ENCODE measurements around the gene ADAMTS9.

- TF ChIP-seq CTCF (conservative IDR thresholded peaks at IDR 0.05; ENCODE audit: low read length), result no peak
- TF ChIP-seq EZH2phosphoT487 (IDR thresholded peaks at IDR 0.05; ENCODE audit: borderline replicate concordance), result no peak
Observed at GRCh38 chr3:64621275-64621674, 66.5 kb downstream of the ADAMTS9 start.

Data from Loucy (cell line).